H9 (cell line): Measurements from ENCODE around the gene PPARD. TPM values are rescaled to one million over a fixed set of nuclear protein-coding genes. Genes with fewer than 3 reads are reported as not detected.
A peak's percentile ranks its signal among the peaks of the same experiment; 100 is the strongest.

Source experiments
- DNase-seq: peaks from one replicate; pipeline ENCODE4 v3.0.0-alpha.2; 2017
- H2AFZ ChIP-seq: one replicate; pipeline ENCODE4 v1.6.1; 2013; ENCODE audit warnings: mild to moderate bottlenecking, low read length, control low read depth, moderate library complexity
- H2AK5ac ChIP-seq: 2 replicates; pipeline ENCODE4 v1.6.1; 2013; ENCODE audit warnings: low read length, control low read depth, mixed read lengths; ENCODE audit not compliant: insufficient read length
- H2BK120ac ChIP-seq: one replicate; pipeline ENCODE4 v1.6.1; 2013; ENCODE audit warnings: low read depth, mild to moderate bottlenecking, low read length, control low read depth, inconsistent platforms; ENCODE audit not compliant: poor library complexity, severe bottlenecking
- H2BK12ac ChIP-seq: 2 replicates; pipeline ENCODE4 v1.6.1; 2013; ENCODE audit warnings: low read length, control low read depth, mixed read lengths, low read depth; ENCODE audit not compliant: insufficient read length
- H2BK15ac ChIP-seq: 2 replicates; pipeline ENCODE4 v1.6.1; 2013; ENCODE audit warnings: low read depth, low read length, control low read depth
- H2BK20ac ChIP-seq: one replicate; pipeline ENCODE4 v1.6.1; 2013; ENCODE audit warnings: low read depth, mild to moderate bottlenecking, low read length, control low read depth, inconsistent platforms; ENCODE audit not compliant: poor library complexity, severe bottlenecking
- H2BK5ac ChIP-seq: 2 replicates; pipeline ENCODE4 v1.6.1; 2013; ENCODE audit warnings: low read length, control low read depth, mixed read lengths; ENCODE audit not compliant: insufficient read length
- H3K14ac ChIP-seq: 2 replicates; pipeline ENCODE4 v1.6.1; 2013; ENCODE audit warnings: low read length, control low read depth; ENCODE audit not compliant: insufficient read depth
- H3K18ac ChIP-seq: 2 replicates; pipeline ENCODE4 v1.6.1; 2013; ENCODE audit warnings: low read depth, mild to moderate bottlenecking, mixed read lengths, low read length, control low read depth; ENCODE audit not compliant: insufficient read length
- H3K23ac ChIP-seq: 2 replicates; pipeline ENCODE4 v1.6.1; 2013; ENCODE audit warnings: low read length, control low read depth, mixed read lengths, low read depth; ENCODE audit not compliant: insufficient read length
- H3K23me2 ChIP-seq: 2 replicates; pipeline ENCODE4 v1.6.1; 2013; ENCODE audit warnings: low read depth, mild to moderate bottlenecking, mixed read lengths, low read length, control low read depth; ENCODE audit not compliant: insufficient read length, poor library complexity, severe bottlenecking
- H3K27ac ChIP-seq: 2 replicates; pipeline ENCODE4 v1.5.1; 2013; ENCODE audit warnings: low read length, control low read depth, mixed read lengths, low read depth; ENCODE audit not compliant: insufficient read length
- H3K27me3 ChIP-seq: 2 replicates; pipeline ENCODE4 v1.6.1; 2013; ENCODE audit warnings: low read length, control low read depth, inconsistent platforms; ENCODE audit not compliant: insufficient read depth
- H3K4ac ChIP-seq: 2 replicates; pipeline ENCODE4 v1.6.1; 2013; ENCODE audit warnings: low read depth, mild to moderate bottlenecking, control low read depth, inconsistent platforms, low read length, moderate library complexity
- H3K4me1 ChIP-seq: 2 replicates; pipeline ENCODE4 v1.6.1; 2013; ENCODE audit warnings: low read length, control low read depth, inconsistent platforms; ENCODE audit not compliant: insufficient read depth
- H3K4me2 ChIP-seq: 2 replicates; pipeline ENCODE4 v1.6.1; 2013; ENCODE audit warnings: low read length, control low read depth, mixed read lengths; ENCODE audit not compliant: insufficient read length, insufficient read depth
- H3K56ac ChIP-seq: 2 replicates; pipeline ENCODE4 v1.6.1; 2013; ENCODE audit warnings: low read depth, mild to moderate bottlenecking, mixed read lengths, low read length, control low read depth; ENCODE audit not compliant: insufficient read length
- H3K79me1 ChIP-seq: 2 replicates; pipeline ENCODE4 v1.6.1; 2013; ENCODE audit warnings: low read depth, mild to moderate bottlenecking, moderate library complexity, low read length, control low read depth, inconsistent platforms; ENCODE audit not compliant: insufficient read depth, poor library complexity, severe bottlenecking
- H3K79me2 ChIP-seq: 2 replicates; pipeline ENCODE4 v1.6.1; 2013; ENCODE audit warnings: low read length, control low read depth, inconsistent platforms; ENCODE audit not compliant: insufficient read depth
- H3K9ac ChIP-seq: 2 replicates; pipeline ENCODE4 v1.6.1; 2013; ENCODE audit warnings: low read length, control low read depth, mixed read lengths; ENCODE audit not compliant: insufficient read length; ENCODE audit errors: extremely low read depth
- H3K9me3 ChIP-seq: one replicate; pipeline ENCODE4 v1.6.1; 2013; ENCODE audit warnings: low read depth, low read length, inconsistent platforms; ENCODE audit not compliant: control insufficient read depth
- H3T11ph ChIP-seq: one replicate; pipeline ENCODE4 v1.6.1; 2013; ENCODE audit warnings: mild to moderate bottlenecking, low read length, control low read depth, inconsistent platforms
- H4K20me1 ChIP-seq: one replicate; pipeline ENCODE4 v1.6.1; 2013; ENCODE audit not compliant: control insufficient read depth, insufficient read length, insufficient read depth
- H4K5ac ChIP-seq: 2 replicates; pipeline ENCODE4 v1.6.1; 2013; ENCODE audit warnings: low read depth, mild to moderate bottlenecking, mixed read lengths, low read length, control low read depth; ENCODE audit not compliant: insufficient read length
- H4K8ac ChIP-seq: replicated peaks from 2 replicates; pipeline ENCODE4 v1.6.1; 2013; ENCODE audit warnings: low read length, control low read depth, mixed read lengths, low read depth; ENCODE audit not compliant: insufficient read length
- H4K91ac ChIP-seq: 2 replicates; pipeline ENCODE4 v1.6.1; 2013; ENCODE audit warnings: low read depth, mild to moderate bottlenecking, moderate library complexity, mixed read lengths, low read length, control low read depth; ENCODE audit not compliant: insufficient read length
- H3K27ac Mint-ChIP-seq, 3 experiments: 2 replicates in 2 of 3; 3 replicates in 1 of 3; pipeline ENCODE4 v1.8.0; 2020 to 2021; ENCODE audit warnings: mixed read lengths in 3 of 3, mild to moderate bottlenecking in 1 of 3, moderate library complexity in 1 of 3
- H3K27me3 Mint-ChIP-seq: 2 replicates; pipeline ENCODE4 v1.8.0; 2021; ENCODE audit warnings: low read depth, mild to moderate bottlenecking, moderate library complexity, mixed read lengths
- H3K36me3 Mint-ChIP-seq, 3 experiments: 2 replicates in 2 of 3; 3 replicates in 1 of 3; pipeline ENCODE4 v1.8.0; 2020 to 2021; ENCODE audit warnings: low read depth in 3 of 3, mixed read lengths in 3 of 3; ENCODE audit not compliant: insufficient read depth in 1 of 3
- H3K4me1 Mint-ChIP-seq, 2 experiments: 2 replicates each; pipeline ENCODE4 v1.8.0; 2020; ENCODE audit warnings: mixed read lengths in 2 of 2
- H3K4me3 Mint-ChIP-seq, 2 experiments: 2 replicates in 1 of 2; 3 replicates in 1 of 2; pipeline ENCODE4 v1.8.0; 2020 to 2021; ENCODE audit warnings: mild to moderate bottlenecking in 2 of 2, mixed read lengths in 2 of 2, moderate library complexity in 1 of 2
- H3K9me3 Mint-ChIP-seq, 2 experiments: 2 replicates in 1 of 2; 3 replicates in 1 of 2; pipeline ENCODE4 v1.8.0; 2020; ENCODE audit warnings: mild to moderate bottlenecking in 2 of 2, mixed read lengths in 2 of 2, moderate library complexity in 1 of 2
- WGBS: extraction: QIAGEN DNeasy Blood & Tissue Kit; methylation state at CpG from one replicate; pipeline ENCODE4 v1.1.7; 2013; ENCODE audit warnings: missing lambda C conversion rate, low lambda C conversion rate, mixed read lengths; ENCODE audit not compliant: insufficient read length; ENCODE audit errors: extremely low coverage; 5-methylcytosine and 5-hydroxymethylcytosine counted together
- total RNA-seq: library from RNA; stranded (reverse); gene quantifications from 2 replicates; pipeline ENCODE4 v1.2.1, GENCODE V29; 2021
- TF ChIP-seq, protein P1 (sequence below): fragments of 200-600 bp; sonication (generic); conservative IDR thresholded peaks from 3 replicates; pipeline ENCODE4 v1.8.0; 2021; ENCODE audit warnings: antibody characterized with exemption, mild to moderate bottlenecking

PPARD gene
- total RNA-seq, 1 experiment from 2014 or later: 11.7 TPM

DNA sequence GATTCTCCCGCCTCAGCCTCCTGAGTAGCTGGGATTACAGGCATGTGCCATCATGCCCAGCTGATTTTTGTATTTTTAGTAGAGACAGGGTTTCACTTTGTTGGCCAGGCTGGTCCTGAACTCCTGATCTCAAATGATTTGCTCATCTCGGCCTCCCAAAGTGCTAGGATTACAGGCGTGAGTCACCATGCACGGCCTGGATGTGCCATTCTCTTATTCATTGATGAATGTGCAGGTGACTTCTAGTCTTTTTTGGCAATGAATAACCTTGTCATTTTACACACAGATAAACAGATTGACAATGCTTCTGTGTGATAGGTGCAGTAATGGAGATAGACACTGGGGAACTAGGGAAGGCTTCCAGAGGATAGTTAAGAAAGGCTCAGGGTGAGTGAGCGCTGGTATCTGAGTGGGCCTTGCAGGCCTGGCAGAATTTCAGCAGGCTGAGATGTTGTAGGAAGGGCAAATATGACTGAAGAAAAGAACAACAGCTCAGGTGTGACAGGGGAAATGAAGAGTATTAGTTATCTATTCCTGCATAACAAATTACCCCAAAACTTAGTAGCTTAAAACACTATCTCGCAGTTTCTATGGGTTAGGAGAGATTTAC is 23.3 kb downstream of the PPARD start:
- no peak overlapping the region for H2BK120ac ChIP-seq
- H3K36me3 Mint-ChIP-seq: peaks cover 0 to 2% (median 0%) of the 10 kb centered on the region in 3 experiments; a peak in 3 of 7 replicates
- H3K4ac ChIP-seq: no peak overlapping the region
- no peak overlapping the region for H3K4me3 Mint-ChIP-seq
- no peaks in the 10 kb centered on the region for H4K20me1 ChIP-seq
- no peak overlapping the region for H3K9ac ChIP-seq
- H3K4me1 ChIP-seq: peaks cover 7% of the 10 kb centered on the region; the same call in 1 of the 2 replicates
- no peak overlapping the region for H4K8ac ChIP-seq
- peak overlapping the region in 1 of 3 experiments; percentile 1; a peak in 1 of 7 replicates for H3K27ac Mint-ChIP-seq
- no peaks in the 10 kb centered on the region for H3K79me1 ChIP-seq
- no peak overlapping the region for H2AK5ac ChIP-seq
- no peak for DNase-seq
- no peak overlapping the region for H3K14ac ChIP-seq
- no peak overlapping the region for H2BK15ac ChIP-seq
- H3K18ac ChIP-seq: no peak overlapping the region
- TF ChIP-seq, protein P1, sequence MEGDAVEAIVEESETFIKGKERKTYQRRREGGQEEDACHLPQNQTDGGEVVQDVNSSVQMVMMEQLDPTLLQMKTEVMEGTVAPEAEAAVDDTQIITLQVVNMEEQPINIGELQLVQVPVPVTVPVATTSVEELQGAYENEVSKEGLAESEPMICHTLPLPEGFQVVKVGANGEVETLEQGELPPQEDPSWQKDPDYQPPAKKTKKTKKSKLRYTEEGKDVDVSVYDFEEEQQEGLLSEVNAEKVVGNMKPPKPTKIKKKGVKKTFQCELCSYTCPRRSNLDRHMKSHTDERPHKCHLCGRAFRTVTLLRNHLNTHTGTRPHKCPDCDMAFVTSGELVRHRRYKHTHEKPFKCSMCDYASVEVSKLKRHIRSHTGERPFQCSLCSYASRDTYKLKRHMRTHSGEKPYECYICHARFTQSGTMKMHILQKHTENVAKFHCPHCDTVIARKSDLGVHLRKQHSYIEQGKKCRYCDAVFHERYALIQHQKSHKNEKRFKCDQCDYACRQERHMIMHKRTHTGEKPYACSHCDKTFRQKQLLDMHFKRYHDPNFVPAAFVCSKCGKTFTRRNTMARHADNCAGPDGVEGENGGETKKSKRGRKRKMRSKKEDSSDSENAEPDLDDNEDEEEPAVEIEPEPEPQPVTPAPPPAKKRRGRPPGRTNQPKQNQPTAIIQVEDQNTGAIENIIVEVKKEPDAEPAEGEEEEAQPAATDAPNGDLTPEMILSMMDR: no peak
- H3K27ac ChIP-seq: no peak overlapping the region
- no peak overlapping the region for H2AFZ ChIP-seq
- H3K23ac ChIP-seq: no peak overlapping the region
- no peak overlapping the region for H4K5ac ChIP-seq
- no peak overlapping the region for H4K91ac ChIP-seq
- no peak overlapping the region for H3K4me2 ChIP-seq
- H3K9me3 Mint-ChIP-seq: no peaks in the 10 kb centered on the region
- no CpG with 5 or more reads among the region's 6 CpGs for WGBS
- no peaks in the 10 kb centered on the region for H3K27me3 ChIP-seq
- H2BK5ac ChIP-seq: no peak overlapping the region
- no peak overlapping the region for H3T11ph ChIP-seq
- peaks cover 21 to 26% of the 10 kb centered on the region in 2 experiments for H3K4me1 Mint-ChIP-seq
- H3K9me3 ChIP-seq: no peaks in the 10 kb centered on the region
- H2BK20ac ChIP-seq: no peak overlapping the region
- H2BK12ac ChIP-seq: no peak overlapping the region
- no peaks in the 10 kb centered on the region for H3K79me2 ChIP-seq
- no peaks in the 10 kb centered on the region for H3K23me2 ChIP-seq
- H3K27me3 Mint-ChIP-seq: no peaks in the 10 kb centered on the region
- no peak overlapping the region for H3K56ac ChIP-seq
